Astrocyte (in vitro differentiated cells and primary cell): ENCODE results near the gene MAGI1. TPM values are rescaled to one million over a fixed set of nuclear protein-coding genes. Genes with fewer than 3 reads are reported as not detected.
A peak's percentile ranks its signal among the peaks of the same experiment; 100 is the strongest.
"Not testable (repeated sequence)": the region's sequence is repeated elsewhere in the genome, so short reads cannot be mapped to it uniquely, and the experiment has no call there.

Source experiments
- DNase-seq: peaks from one replicate; pipeline ENCODE4 v3.0.0-alpha.2; 2010; ENCODE audit warnings: low read depth
- FAIRE-seq: peaks from 2 replicates; lab custom pipeline; 2011; peaks lifted over from hg19 to GRCh38; lab: Jason Lieb, UNC
- H2AFZ ChIP-seq: 2 replicates; pipeline ENCODE4 v1.6.0; 2012; ENCODE audit warnings: low read depth, low read length, inconsistent platforms
- H3K27ac ChIP-seq: 2 replicates; pipeline ENCODE4 v1.5.1; 2011; ENCODE audit warnings: low read depth, low read length, inconsistent platforms
- H3K27me3 ChIP-seq: 2 replicates; pipeline ENCODE4 v1.6.0; 2011; ENCODE audit warnings: low read length, inconsistent platforms; ENCODE audit not compliant: insufficient read depth
- H3K36me3 ChIP-seq: 2 replicates; pipeline ENCODE4 v1.5.1; 2011; ENCODE audit warnings: low read length, inconsistent platforms; ENCODE audit not compliant: insufficient read depth
- H3K4me1 ChIP-seq: 2 replicates; pipeline ENCODE4 v1.5.1; 2011; ENCODE audit warnings: low read length, inconsistent platforms; ENCODE audit not compliant: insufficient read depth
- H3K4me2 ChIP-seq: 2 replicates; pipeline ENCODE4 v1.6.0; 2012; ENCODE audit warnings: low read length, inconsistent platforms
- H3K4me3 ChIP-seq: 2 replicates; pipeline ENCODE4 v1.5.1; 2011; ENCODE audit warnings: low read depth, mild to moderate bottlenecking, low read length, inconsistent platforms; ENCODE audit not compliant: insufficient read depth
- H3K79me2 ChIP-seq: 2 replicates; pipeline ENCODE4 v1.6.0; 2012; ENCODE audit warnings: mild to moderate bottlenecking, low read length, inconsistent platforms; ENCODE audit not compliant: insufficient read depth
- H3K9ac ChIP-seq: 2 replicates; pipeline ENCODE4 v1.6.0; 2012; ENCODE audit warnings: mild to moderate bottlenecking, low read length, inconsistent platforms
- H3K9me3 ChIP-seq: 2 replicates; pipeline ENCODE4 v1.5.1; 2012; ENCODE audit warnings: low read depth, mild to moderate bottlenecking, low read length, inconsistent platforms; ENCODE audit not compliant: insufficient read depth
- H4K20me1 ChIP-seq: 2 replicates; pipeline ENCODE4 v1.6.0; 2012; ENCODE audit warnings: low read length, inconsistent platforms; ENCODE audit not compliant: insufficient read depth
- H3K27ac Mint-ChIP-seq: one replicate; pipeline ENCODE4 v1.8.0; 2021; ENCODE audit warnings: mild to moderate bottlenecking, mixed read lengths; ENCODE audit not compliant: unreplicated experiment
- H3K27me3 Mint-ChIP-seq: one replicate; pipeline ENCODE4 v1.8.0; 2021; ENCODE audit warnings: low read depth, mixed read lengths; ENCODE audit not compliant: unreplicated experiment
- H3K36me3 Mint-ChIP-seq: one replicate; pipeline ENCODE4 v1.8.0; 2021; ENCODE audit warnings: low read depth, mixed read lengths; ENCODE audit not compliant: unreplicated experiment
- H3K4me1 Mint-ChIP-seq: one replicate; pipeline ENCODE4 v1.8.0; 2021; ENCODE audit warnings: low read depth, mixed read lengths; ENCODE audit not compliant: unreplicated experiment
- H3K4me3 Mint-ChIP-seq: one replicate; pipeline ENCODE4 v1.8.0; 2021; ENCODE audit warnings: mild to moderate bottlenecking, moderate library complexity, mixed read lengths; ENCODE audit not compliant: unreplicated experiment
- H3K9me3 Mint-ChIP-seq: one replicate; pipeline ENCODE4 v1.8.0; 2021; ENCODE audit warnings: mild to moderate bottlenecking, mixed read lengths; ENCODE audit not compliant: unreplicated experiment
- EZH2 ChIP-seq: IDR thresholded peaks from 2 replicates; pipeline ENCODE4 v1.6.1; 2012; ENCODE audit warnings: mild to moderate bottlenecking, low read length, inconsistent platforms; ENCODE audit not compliant: insufficient read depth
- total RNA-seq: library from RNA; stranded (reverse); gene quantifications from 2 replicates; pipeline ENCODE4 v1.2.1, GENCODE V29; 2021
- TF ChIP-seq, protein P1 (sequence below): IDR thresholded peaks from 2 replicates; pipeline ENCODE4 v1.5.1; 2011; ENCODE audit warnings: low read depth, mild to moderate bottlenecking, inconsistent platforms, low read length, moderate library complexity; ENCODE audit not compliant: insufficient read depth

MAGI1 gene
- total RNA-seq, 1 donor from 2014 or later = 31.8 TPM

- no peak overlapping the region for H3K9ac ChIP-seq
- Mint-ChIP-seq H3K36me3 (no peaks in the 10 kb centered on the region), H3K4me3 (no peak overlapping the region), H3K4me1 (peaks cover 10% of the 10 kb centered on the region), H3K27ac (no peak overlapping the region), H3K9me3 (no peaks in the 10 kb centered on the region), H3K27me3 (no peaks in the 10 kb centered on the region)
- H3K79me2 ChIP-seq = peaks cover 10% of the 10 kb centered on the region
- no peak for DNase-seq
- no peak overlapping the region for H3K27ac ChIP-seq
- H3K4me1 ChIP-seq = peaks cover 11% of the 10 kb centered on the region
- H2AFZ ChIP-seq = no peak overlapping the region
- no peak for TF ChIP-seq EZH2
- TF ChIP-seq, protein P1, sequence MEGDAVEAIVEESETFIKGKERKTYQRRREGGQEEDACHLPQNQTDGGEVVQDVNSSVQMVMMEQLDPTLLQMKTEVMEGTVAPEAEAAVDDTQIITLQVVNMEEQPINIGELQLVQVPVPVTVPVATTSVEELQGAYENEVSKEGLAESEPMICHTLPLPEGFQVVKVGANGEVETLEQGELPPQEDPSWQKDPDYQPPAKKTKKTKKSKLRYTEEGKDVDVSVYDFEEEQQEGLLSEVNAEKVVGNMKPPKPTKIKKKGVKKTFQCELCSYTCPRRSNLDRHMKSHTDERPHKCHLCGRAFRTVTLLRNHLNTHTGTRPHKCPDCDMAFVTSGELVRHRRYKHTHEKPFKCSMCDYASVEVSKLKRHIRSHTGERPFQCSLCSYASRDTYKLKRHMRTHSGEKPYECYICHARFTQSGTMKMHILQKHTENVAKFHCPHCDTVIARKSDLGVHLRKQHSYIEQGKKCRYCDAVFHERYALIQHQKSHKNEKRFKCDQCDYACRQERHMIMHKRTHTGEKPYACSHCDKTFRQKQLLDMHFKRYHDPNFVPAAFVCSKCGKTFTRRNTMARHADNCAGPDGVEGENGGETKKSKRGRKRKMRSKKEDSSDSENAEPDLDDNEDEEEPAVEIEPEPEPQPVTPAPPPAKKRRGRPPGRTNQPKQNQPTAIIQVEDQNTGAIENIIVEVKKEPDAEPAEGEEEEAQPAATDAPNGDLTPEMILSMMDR = no peak
- no peaks in the 10 kb centered on the region for H3K27me3 ChIP-seq
- no peak overlapping the region for H3K4me3 ChIP-seq
- no peak overlapping the region for H3K4me2 ChIP-seq
- H3K9me3 ChIP-seq = no peaks in the 10 kb centered on the region
- H3K36me3 ChIP-seq = no peaks in the 10 kb centered on the region
- no peak for FAIRE-seq
- H4K20me1 ChIP-seq = peaks cover 10% of the 10 kb centered on the region
These were observed 145.1 kb downstream of the MAGI1 start for GRCh38 chr3:65893631-65894030.

- H3K9me3 Mint-ChIP-seq, H3K27me3 Mint-ChIP-seq, H3K27ac Mint-ChIP-seq, H3K36me3 ChIP-seq, H2AFZ ChIP-seq, H3K4me2 ChIP-seq, H3K4me3 ChIP-seq, H3K27me3 ChIP-seq, H3K9ac ChIP-seq, DNase-seq, FAIRE-seq, H3K27ac ChIP-seq, H3K9me3 ChIP-seq, H3K36me3 Mint-ChIP-seq, H3K4me3 Mint-ChIP-seq: not testable (repeated sequence)
- peaks cover 19% of the 10 kb centered on the region for H3K4me1 Mint-ChIP-seq
- H3K4me1 ChIP-seq = peaks cover 11% of the 10 kb centered on the region
- H3K79me2 ChIP-seq = peaks cover 13% of the 10 kb centered on the region
- H4K20me1 ChIP-seq = peaks cover 10% of the 10 kb centered on the region
These were observed 147.2 kb downstream of the MAGI1 start for GRCh38 chr3:65891477-65891876.

DNA sequence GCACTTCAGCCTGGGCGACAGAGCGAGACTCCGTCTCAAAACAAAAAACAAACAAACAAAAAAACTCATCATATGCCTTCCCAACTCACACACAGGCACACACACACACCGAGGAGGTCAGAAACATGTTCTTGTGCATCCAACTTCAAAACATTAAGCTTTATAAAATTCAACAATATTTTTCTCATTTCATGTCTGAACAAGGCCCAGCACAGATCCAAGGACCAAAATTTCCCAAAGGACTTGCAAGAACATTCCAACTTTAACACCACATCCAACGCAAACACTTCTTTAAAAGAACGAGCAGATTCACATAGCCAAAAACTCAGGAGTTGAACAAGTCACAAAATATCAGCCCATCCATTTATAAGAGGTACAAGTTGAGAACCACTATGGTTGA lies 148.4 kb downstream of the MAGI1 start:
- Histone ChIP-seq H3K9me3 (no peaks in the 10 kb centered on the region), H3K4me2 (no peak overlapping the region), H2AFZ (no peak overlapping the region), H3K4me1 (peaks cover 11% of the 10 kb centered on the region), H3K36me3 (no peaks in the 10 kb centered on the region), H3K9ac (no peak overlapping the region), H3K4me3 (no peak overlapping the region), H4K20me1 (peaks cover 10% of the 10 kb centered on the region), H3K27ac (no peak overlapping the region), H3K27me3 (no peaks in the 10 kb centered on the region), H3K79me2 (peaks cover 15% of the 10 kb centered on the region)
- no peaks in the 10 kb centered on the region for H3K27me3 Mint-ChIP-seq
- H3K27ac Mint-ChIP-seq = peak overlapping the region; percentile 86
- no peak overlapping the region for H3K4me3 Mint-ChIP-seq
- H3K36me3 Mint-ChIP-seq = no peaks in the 10 kb centered on the region
- no peak for FAIRE-seq
- no peak for DNase-seq
- no peak for TF ChIP-seq EZH2
- TF ChIP-seq, protein P1 = no peak
- peaks cover 20% of the 10 kb centered on the region for H3K4me1 Mint-ChIP-seq
- no peaks in the 10 kb centered on the region for H3K9me3 Mint-ChIP-seq
